Epithelial cell of esophagus (primary cell): ENCODE measurements around the gene HOPX.
A peak's percentile ranks its signal among the peaks of the same experiment; 100 is the strongest.

Source experiments
- DNase-seq: peaks from one replicate; pipeline ENCODE4 v3.0.0; 2010; ENCODE audit warnings: low read depth
- H3K4me3 ChIP-seq: 2 replicates; pipeline ENCODE4 v1.5.1; 2011; ENCODE audit warnings: mild to moderate bottlenecking, low read length, control low read depth
- CTCF ChIP-seq: IDR thresholded peaks from 2 replicates; pipeline ENCODE4 v1.5.1; 2011; ENCODE audit warnings: low read depth, mild to moderate bottlenecking, low read length, control low read depth, inconsistent platforms; ENCODE audit not compliant: insufficient read depth; ENCODE audit errors: missing control alignments

HOPX gene

GRCh38 chr4:56628592-56628991 lies 52.5 kb downstream of the HOPX start:
- no peak for DNase-seq
- H3K4me3 ChIP-seq: no peak overlapping the region
- no peak for TF ChIP-seq CTCF

GRCh38 chr4:56627985-56628384 lies 53.1 kb downstream of the HOPX start:
- no peak overlapping the region for H3K4me3 ChIP-seq
- no peak for TF ChIP-seq CTCF
- DNase-seq: no peak

GRCh38 chr4:56627375-56627774 lies 53.7 kb downstream of the HOPX start:
- no peak for TF ChIP-seq CTCF
- no peak overlapping the region for H3K4me3 ChIP-seq
- DNase-seq: no peak

- no peak for DNase-seq
- H3K4me3 ChIP-seq: no peak overlapping the region
- no peak for TF ChIP-seq CTCF
These were observed 54.1 kb downstream of the HOPX start for GRCh38 chr4:56626963-56627362.

GRCh38 chr4:56626420-56626819 lies 54.7 kb downstream of the HOPX start:
- TF ChIP-seq CTCF: no peak
- peak; percentile 32 for DNase-seq
- H3K4me3 ChIP-seq: no peak overlapping the region

GRCh38 chr4:56622176-56622575 lies 58.9 kb downstream of the HOPX start:
- DNase-seq: peak; percentile 78
- TF ChIP-seq CTCF: no peak

GRCh38 chr4:56619816-56620215 lies 61.3 kb downstream of the HOPX start:
- no peak for DNase-seq
- no peak for TF ChIP-seq CTCF
- H3K4me3 ChIP-seq: no peak overlapping the region

More at GRCh38 chr4:56622176-56622575, 58.9 kb downstream of the HOPX start:
- no peak overlapping the region for H3K4me3 ChIP-seq
